ENCODE data around the gene PLA2G6. TPM values are rescaled to one million over a fixed set of nuclear protein-coding genes. Genes with fewer than 3 reads are reported as not detected.

Gene PLA2G6
- total RNA-seq, 1 experiment from 2014 or later: 36.0 TPM

DNA sequence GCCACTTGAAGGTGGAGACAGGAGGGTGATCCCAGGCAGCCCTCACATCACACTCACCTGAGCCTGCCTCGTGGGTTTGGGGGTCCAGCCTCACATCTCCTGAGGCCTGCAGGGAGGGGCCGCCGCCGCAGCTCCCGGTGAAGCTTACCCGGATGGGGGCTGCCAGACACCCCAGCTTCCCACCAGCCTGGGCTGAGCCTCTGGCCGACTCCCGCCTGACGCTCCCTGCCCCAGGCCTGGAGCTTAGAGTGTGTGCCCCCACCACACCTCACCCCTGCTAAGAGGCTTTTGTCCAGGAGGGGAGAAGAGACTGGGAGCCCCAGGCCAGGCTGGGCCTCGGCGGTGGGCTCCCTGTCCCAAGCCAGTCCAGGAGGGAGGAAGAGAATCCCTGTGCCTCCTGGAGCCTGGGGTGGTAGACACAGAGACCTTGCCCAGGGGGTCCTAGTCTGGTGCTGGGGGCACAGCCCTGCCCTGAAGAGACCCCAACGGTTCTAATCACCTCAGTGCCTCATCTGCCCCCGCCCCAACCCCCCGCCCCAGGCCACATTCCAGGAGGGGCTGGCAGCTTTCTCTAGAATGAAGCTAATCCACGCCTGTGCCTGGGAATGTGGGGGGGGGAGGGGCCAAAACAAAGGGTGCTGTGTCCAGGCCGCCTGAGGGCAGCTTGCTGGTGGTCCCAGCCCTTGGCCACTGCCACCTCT is 97.5 kb downstream of the PLA2G6 start, which contains the start of gene SLC16A8:
Gene SLC16A8, minus strand, starts transcription at position 254 of the 701 bp plus-strand sequence. CDS start 1,311 bp downstream, outside the sequence.
- RAD21 ChIA-PET (ENCODE audit: low non-redundant PET in 1 of 2, low total read pairs in 2 of 2, uncharacterized antibody in 2 of 2, unreplicated experiment in 2 of 2): no interaction called here
- Histone ChIP-seq H3K9me3 (ENCODE audit: control insufficient read depth in 1 of 2, insufficient read depth in 1 of 2, low read depth in 1 of 2, low read length in 2 of 2) (no peaks in the 10 kb centered on the region), H2AFZ (ENCODE audit: low read depth, low read length, poor library complexity, severe bottlenecking) (no peak within 1 kb of the TSS), H4K20me1 (ENCODE audit: insufficient read depth) (no peaks in the 10 kb centered on the region), H3K9me2 (ENCODE audit: insufficient read depth) (no peaks in the 10 kb centered on the region), H3K36me3 (ENCODE audit: control insufficient read depth in 1 of 2, insufficient read depth in 2 of 2, low read length in 2 of 2) (no peaks in the 10 kb centered on the region), H3K9ac (ENCODE audit: low read length) (no peak within 1 kb of the TSS), H3K79me2 (ENCODE audit: insufficient read depth, low read length) (no peaks in the 10 kb centered on the region), H3K4me3 (replicated peaks in 1 of 2; ENCODE audit: low read depth in 1 of 2, low read length in 2 of 2) (no peak within 1 kb of the TSS), H3K4me1 (ENCODE audit: control insufficient read depth in 1 of 2, insufficient read depth in 2 of 2, low read length in 2 of 2) (peaks cover 0 to 4% of the 10 kb centered on the region in 2 experiments; a peak in 1 of 4 replicates), H3K4me2 (ENCODE audit: low read length) (no peak within 1 kb of the TSS), H3K27ac (ENCODE audit: low read depth, low read length) (no peak within 1 kb of the TSS), H3K27me3 (ENCODE audit: insufficient read depth, low read length) (no peaks in the 10 kb centered on the region)
- BruUV-seq (replicated peaks): no TSS peak
- DNase-seq (ENCODE audit: low read depth, low spot score) (no peak), ATAC-seq (no peak)
- TF ChIP-seq SRF (IDR thresholded peaks at IDR 0.05; ENCODE audit: low read depth): no peak
- POLR2A ChIA-PET: no interaction called here
- intact Hi-C loops (cut with micrococcal nuclease): no loop called here
- CTCF ChIA-PET: no interaction called here

DNA sequence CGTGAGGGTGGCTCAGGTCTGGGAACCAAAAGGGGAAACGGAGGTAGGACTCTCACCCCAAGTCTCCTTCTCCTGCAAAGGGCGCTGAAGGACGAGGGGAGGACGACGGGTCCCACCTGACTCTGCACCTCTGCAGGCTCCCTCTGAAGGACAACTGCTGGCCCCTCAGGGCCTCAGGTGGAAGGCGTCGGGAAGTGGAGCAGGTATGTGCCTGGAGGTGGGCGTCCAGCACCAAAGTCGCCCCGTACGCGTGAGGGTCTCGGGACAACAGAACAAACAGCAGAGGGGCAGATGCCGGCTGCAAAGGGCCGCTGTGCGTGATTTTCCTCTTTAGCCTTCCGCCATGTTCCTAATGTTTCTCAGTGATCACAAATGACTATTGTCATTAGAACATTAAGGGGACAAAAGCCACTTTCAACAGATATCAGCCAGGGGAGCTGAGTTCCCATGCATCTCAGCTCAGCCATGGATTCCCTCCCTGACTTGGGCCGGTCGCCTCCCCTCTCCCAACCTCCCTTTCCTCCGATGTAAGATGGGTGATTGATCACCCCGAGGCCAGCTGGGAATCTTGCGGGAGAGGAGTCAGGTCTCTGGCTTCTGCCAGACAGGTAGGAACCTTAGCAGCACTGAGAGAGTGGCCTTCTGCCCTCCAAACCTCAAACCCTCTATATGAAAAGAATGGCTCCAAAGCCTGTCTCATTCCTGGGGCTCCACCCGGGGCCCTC is 98.5 kb downstream of the PLA2G6 start:
- no peak overlapping the region for H3K4me2 ChIP-seq (ENCODE audit: low read length)
- no peaks in the 10 kb centered on the region for H3K27me3 ChIP-seq (ENCODE audit: insufficient read depth, low read length)
- H3K36me3 ChIP-seq (ENCODE audit: control insufficient read depth in 1 of 2, insufficient read depth in 2 of 2, low read length in 2 of 2): no peaks in the 10 kb centered on the region
- ChIA-PET RAD21 (ENCODE audit: low non-redundant PET in 1 of 2, low total read pairs in 2 of 2, uncharacterized antibody in 2 of 2, unreplicated experiment in 2 of 2) (interaction anchor here in 1 of 2 experiments (0.7 kb wide), 1 partner anchor 208 kb away, joined by 3 read pairs; no protein-coding TSS in a partner anchor), CTCF (no interaction called here), POLR2A (no interaction called here)
- no peak overlapping the region for H3K9ac ChIP-seq (ENCODE audit: low read length)
- no peaks in the 10 kb centered on the region for H3K9me3 ChIP-seq (ENCODE audit: control insufficient read depth in 1 of 2, insufficient read depth in 1 of 2, low read depth in 1 of 2, low read length in 2 of 2)
- no peaks in the 10 kb centered on the region for H3K79me2 ChIP-seq (ENCODE audit: insufficient read depth, low read length)
- no peaks in the 10 kb centered on the region for H4K20me1 ChIP-seq (ENCODE audit: insufficient read depth)
- H2AFZ ChIP-seq (ENCODE audit: low read depth, low read length, poor library complexity, severe bottlenecking): no peak overlapping the region
- no peak overlapping the region for H3K27ac ChIP-seq (ENCODE audit: low read depth, low read length)
- H3K9me2 ChIP-seq (ENCODE audit: insufficient read depth): no peaks in the 10 kb centered on the region
- DNase-seq (ENCODE audit: low read depth, low spot score): no peak
- peaks cover 0 to 4% of the 10 kb centered on the region in 2 experiments; a peak in 1 of 4 replicates for H3K4me1 ChIP-seq (ENCODE audit: control insufficient read depth in 1 of 2, insufficient read depth in 2 of 2, low read length in 2 of 2)
- no peak for ATAC-seq
- no peak overlapping the region for H3K4me3 ChIP-seq (replicated peaks in 1 of 2; ENCODE audit: low read depth in 1 of 2, low read length in 2 of 2)
- BruUV-seq (replicated peaks): no TSS peak
- intact Hi-C loops (cut with micrococcal nuclease): no loop called here
- TF ChIP-seq, protein P1, sequence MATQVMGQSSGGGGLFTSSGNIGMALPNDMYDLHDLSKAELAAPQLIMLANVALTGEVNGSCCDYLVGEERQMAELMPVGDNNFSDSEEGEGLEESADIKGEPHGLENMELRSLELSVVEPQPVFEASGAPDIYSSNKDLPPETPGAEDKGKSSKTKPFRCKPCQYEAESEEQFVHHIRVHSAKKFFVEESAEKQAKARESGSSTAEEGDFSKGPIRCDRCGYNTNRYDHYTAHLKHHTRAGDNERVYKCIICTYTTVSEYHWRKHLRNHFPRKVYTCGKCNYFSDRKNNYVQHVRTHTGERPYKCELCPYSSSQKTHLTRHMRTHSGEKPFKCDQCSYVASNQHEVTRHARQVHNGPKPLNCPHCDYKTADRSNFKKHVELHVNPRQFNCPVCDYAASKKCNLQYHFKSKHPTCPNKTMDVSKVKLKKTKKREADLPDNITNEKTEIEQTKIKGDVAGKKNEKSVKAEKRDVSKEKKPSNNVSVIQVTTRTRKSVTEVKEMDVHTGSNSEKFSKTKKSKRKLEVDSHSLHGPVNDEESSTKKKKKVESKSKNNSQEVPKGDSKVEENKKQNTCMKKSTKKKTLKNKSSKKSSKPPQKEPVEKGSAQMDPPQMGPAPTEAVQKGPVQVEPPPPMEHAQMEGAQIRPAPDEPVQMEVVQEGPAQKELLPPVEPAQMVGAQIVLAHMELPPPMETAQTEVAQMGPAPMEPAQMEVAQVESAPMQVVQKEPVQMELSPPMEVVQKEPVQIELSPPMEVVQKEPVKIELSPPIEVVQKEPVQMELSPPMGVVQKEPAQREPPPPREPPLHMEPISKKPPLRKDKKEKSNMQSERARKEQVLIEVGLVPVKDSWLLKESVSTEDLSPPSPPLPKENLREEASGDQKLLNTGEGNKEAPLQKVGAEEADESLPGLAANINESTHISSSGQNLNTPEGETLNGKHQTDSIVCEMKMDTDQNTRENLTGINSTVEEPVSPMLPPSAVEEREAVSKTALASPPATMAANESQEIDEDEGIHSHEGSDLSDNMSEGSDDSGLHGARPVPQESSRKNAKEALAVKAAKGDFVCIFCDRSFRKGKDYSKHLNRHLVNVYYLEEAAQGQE (IDR thresholded peaks at IDR 0.05; ENCODE audit: low read depth): no peak
- TF ChIP-seq YY1 (IDR thresholded peaks at IDR 0.05; ENCODE audit: extremely low read depth, insufficient replicate concordance, low read depth, low read length) (no peak), EZH2 (IDR thresholded peaks at IDR 0.05) (no peak), RAD21 (IDR thresholded peaks at IDR 0.05; ENCODE audit: low read depth) (no peak), ZFX (IDR thresholded peaks at IDR 0.05) (no peak), SIN3A (IDR thresholded peaks at IDR 0.05; ENCODE audit: low read depth) (no peak), POLR2A (IDR thresholded peaks at IDR 0.05; ENCODE audit: borderline replicate concordance, extremely low read depth, insufficient read depth, insufficient read length) (no peak), EGR1 (IDR thresholded peaks at IDR 0.05; ENCODE audit: low read depth) (no peak), FOSL1 (IDR thresholded peaks at IDR 0.05; ENCODE audit: low read depth) (no peak), JUND (IDR thresholded peaks at IDR 0.05) (no peak), TCF7L2 (IDR thresholded peaks at IDR 0.05; ENCODE audit: borderline replicate concordance, extremely low read depth, insufficient read depth, insufficient read length) (no peak), ELF1 (IDR thresholded peaks at IDR 0.05; ENCODE audit: borderline replicate concordance, low read depth) (no peak), CEBPB (IDR thresholded peaks at IDR 0.05; ENCODE audit: low read depth) (no peak)
- TF ChIP-seq, protein P2, sequence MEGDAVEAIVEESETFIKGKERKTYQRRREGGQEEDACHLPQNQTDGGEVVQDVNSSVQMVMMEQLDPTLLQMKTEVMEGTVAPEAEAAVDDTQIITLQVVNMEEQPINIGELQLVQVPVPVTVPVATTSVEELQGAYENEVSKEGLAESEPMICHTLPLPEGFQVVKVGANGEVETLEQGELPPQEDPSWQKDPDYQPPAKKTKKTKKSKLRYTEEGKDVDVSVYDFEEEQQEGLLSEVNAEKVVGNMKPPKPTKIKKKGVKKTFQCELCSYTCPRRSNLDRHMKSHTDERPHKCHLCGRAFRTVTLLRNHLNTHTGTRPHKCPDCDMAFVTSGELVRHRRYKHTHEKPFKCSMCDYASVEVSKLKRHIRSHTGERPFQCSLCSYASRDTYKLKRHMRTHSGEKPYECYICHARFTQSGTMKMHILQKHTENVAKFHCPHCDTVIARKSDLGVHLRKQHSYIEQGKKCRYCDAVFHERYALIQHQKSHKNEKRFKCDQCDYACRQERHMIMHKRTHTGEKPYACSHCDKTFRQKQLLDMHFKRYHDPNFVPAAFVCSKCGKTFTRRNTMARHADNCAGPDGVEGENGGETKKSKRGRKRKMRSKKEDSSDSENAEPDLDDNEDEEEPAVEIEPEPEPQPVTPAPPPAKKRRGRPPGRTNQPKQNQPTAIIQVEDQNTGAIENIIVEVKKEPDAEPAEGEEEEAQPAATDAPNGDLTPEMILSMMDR (IDR thresholded peaks at IDR 0.05 in 2 of 3, conservative IDR thresholded peaks at IDR 0.05 in 1 of 3; ENCODE audit: borderline replicate concordance in 1 of 3, insufficient read depth in 1 of 3, low read depth in 2 of 3, low read length in 2 of 3): no peak
